Measurements from ENCODE around the gene NBPF3.
"Not testable (repeated sequence)": the region's sequence is repeated elsewhere in the genome, so short reads cannot be mapped to it uniquely, and the experiment has no call there.

The NBPF3 gene

DNA sequence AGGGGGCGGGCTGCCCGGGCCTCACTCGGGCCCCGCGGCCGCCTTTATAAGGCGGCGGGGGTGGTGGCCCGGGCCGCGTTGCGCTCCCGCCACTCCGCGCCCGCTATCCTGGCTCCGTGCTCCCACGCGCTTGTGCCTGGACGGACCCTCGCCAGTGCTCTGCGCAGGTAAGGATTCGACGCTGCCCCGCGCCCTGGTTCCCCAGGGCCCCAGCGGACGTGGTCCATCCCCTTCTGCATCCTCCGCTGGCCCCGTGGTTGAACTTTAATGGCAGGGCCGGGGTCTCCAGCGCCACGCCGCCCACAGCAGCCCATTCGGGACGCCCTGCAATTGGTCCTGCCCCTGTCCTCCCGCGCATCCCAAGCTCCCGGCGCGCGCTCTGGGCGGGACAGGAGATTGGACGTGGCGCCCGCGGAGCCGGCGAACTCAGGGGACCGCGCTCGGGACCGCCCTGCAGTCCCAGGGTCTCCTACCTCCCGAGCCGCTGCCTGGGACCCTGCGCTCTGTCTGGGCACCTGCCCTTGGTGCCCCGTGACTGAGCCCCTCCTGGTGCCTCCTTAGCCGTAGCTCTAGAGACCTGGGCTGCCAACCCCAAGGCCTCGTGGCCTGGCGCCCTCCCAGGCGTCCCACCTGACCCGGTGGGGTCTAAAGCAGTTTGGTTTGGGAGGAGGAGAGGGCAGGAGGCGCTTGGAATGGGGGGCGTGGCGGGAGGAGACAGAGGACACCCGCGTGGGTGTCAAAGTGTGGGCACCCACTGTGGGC, 69.6 kb downstream of the NBPF3 start, which contains the start of gene ALPL:
Gene ALPL (plus strand): TSS at position 73 of the 762 bp plus-strand sequence. CDS start 44,659 bp downstream, outside the sequence.
- H3K27ac ChIP-seq (ENCODE audit: low read depth, low read length, severe bottlenecking) = no peak within 1 kb of the TSS
- peaks cover 9% of the 10 kb centered on the region for H3K4me1 ChIP-seq (ENCODE audit: control insufficient read depth, insufficient read depth, low read length, poor library complexity, severe bottlenecking)
- 1 to 2% methylated on average over 55 to 58 of the region's 67 CpGs for WGBS, 2 experiments (ENCODE audit: insufficient coverage in 2 of 2)

GRCh38 chr1:21510113-21510493, 70.2 kb downstream of the NBPF3 start:
- no peaks in the 10 kb centered on the region for H3K9me3 ChIP-seq (ENCODE audit: control insufficient read depth, low read length)
- H3K36me3 ChIP-seq (ENCODE audit: control insufficient read depth, insufficient read depth, low read length) = no peaks in the 10 kb centered on the region
- peak overlapping the region; percentile 36 for H3K4me3 ChIP-seq (ENCODE audit: extremely low read depth, insufficient read depth, low read length, poor library complexity, severe bottlenecking)
- no peak overlapping the region for H3K27ac ChIP-seq (ENCODE audit: low read depth, low read length, severe bottlenecking)
- peaks cover 9% of the 10 kb centered on the region for H3K4me1 ChIP-seq (ENCODE audit: control insufficient read depth, insufficient read depth, low read length, poor library complexity, severe bottlenecking)
- 12 to 15% methylated on average over 6 to 9 of the region's 12 CpGs for WGBS, 2 experiments (ENCODE audit: insufficient coverage in 2 of 2)

More for the DNA sequence above, 69.6 kb downstream of the NBPF3 start, which contains the start of gene ALPL:
- Histone ChIP-seq H3K36me3 (ENCODE audit: control insufficient read depth, insufficient read depth, low read length) (no peaks in the 10 kb centered on the region), H3K9me3 (ENCODE audit: control insufficient read depth, low read length) (no peaks in the 10 kb centered on the region), H3K4me3 (ENCODE audit: extremely low read depth, insufficient read depth, low read length, poor library complexity, severe bottlenecking) (peak within 1 kb of the TSS; percentile 36)

DNA sequence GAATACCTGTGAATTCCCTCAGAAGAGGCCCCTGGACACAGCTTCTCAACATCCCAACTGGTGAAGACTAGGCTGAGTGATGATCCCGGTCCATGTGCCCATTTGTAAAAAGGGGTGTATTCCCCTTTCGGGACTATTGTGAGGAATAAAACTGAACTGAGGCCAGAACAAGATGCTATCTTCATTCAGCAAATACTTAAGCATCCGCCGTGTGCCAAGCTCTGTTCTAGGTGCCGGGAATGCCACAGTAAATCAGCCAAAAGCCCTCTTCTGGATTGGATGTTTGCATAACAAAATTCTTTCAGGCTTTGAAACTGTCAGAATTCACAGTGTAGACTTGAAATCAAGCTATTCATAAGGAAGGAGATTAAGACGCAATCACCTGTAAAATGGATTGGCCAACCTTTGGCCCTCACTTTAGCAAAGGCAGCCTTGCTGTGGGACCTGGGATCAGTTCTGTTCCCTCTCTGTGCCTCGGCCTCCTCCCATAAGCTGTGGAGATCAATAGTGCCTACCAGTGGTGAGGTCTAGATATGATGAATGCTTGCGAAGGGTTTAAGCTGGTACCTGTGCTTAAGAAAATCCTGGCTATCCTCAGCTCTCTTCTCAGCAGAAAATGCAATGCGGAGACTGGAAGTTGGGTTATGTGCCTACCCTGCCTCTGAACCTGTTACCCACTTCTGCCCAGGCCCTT, 71.1 kb downstream of the NBPF3 start:
- no peaks in the 10 kb centered on the region for H3K9me3 ChIP-seq (ENCODE audit: control insufficient read depth, low read length)
- H3K27ac ChIP-seq (ENCODE audit: low read depth, low read length, severe bottlenecking) = no peak overlapping the region
- no peaks in the 10 kb centered on the region for H3K36me3 ChIP-seq (ENCODE audit: control insufficient read depth, insufficient read depth, low read length)
- peaks cover 9% of the 10 kb centered on the region for H3K4me1 ChIP-seq (ENCODE audit: control insufficient read depth, insufficient read depth, low read length, poor library complexity, severe bottlenecking)
- no peak overlapping the region for H3K4me3 ChIP-seq (ENCODE audit: extremely low read depth, insufficient read depth, low read length, poor library complexity, severe bottlenecking)
- 81 to 93% methylated on average over 7 to 8 of the region's 9 CpGs for WGBS, 2 experiments (ENCODE audit: insufficient coverage in 2 of 2)

DNA sequence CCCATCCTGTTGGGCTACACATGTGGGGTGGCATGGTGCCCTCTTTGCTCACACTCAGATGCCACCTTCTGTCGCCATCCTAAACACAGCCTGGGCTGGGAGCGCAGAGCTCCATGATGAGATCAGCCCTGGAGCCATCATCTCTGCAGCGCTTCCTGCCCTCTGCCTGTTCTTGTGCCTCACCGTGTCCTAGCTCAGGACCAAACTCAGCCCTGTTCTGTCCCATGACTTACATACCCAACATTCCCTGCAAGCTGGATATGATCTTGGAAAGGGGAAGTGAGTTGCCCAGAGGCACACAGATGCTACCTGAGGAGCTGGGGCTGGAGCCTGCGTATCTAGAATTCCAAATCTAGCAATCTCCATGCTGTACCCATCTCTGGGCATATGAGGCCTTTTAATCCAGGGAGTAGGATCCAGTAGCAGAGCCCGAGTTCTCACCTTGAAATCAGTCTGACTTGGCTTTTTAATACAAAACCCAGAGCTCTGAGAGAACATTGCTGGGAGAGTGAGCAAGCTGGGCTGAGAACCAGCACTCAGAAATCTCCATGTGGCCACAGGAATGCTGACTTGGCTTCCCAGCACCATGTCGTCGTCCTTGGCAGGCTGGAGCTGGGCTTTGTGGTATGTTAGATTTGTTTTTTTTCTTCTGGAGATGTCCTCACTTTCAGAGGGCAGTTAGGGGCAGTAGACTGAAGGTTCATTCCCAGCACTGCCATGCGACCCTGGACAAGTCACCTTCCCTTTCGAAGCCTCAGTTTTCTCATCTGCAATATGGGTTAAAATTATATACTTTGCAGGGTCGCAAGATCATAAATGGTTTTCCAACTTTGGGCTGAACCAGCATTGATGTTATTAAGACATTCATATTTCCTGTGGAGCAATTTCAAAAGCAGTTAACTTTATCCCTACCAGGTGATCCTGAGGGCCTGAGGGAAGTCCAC, 71.9 kb downstream of the NBPF3 start:
- Histone ChIP-seq H3K27ac (ENCODE audit: low read depth, low read length, severe bottlenecking) (peak overlapping the region; percentile 6), H3K4me1 (ENCODE audit: control insufficient read depth, insufficient read depth, low read length, poor library complexity, severe bottlenecking) (peaks cover 9% of the 10 kb centered on the region), H3K4me3 (ENCODE audit: extremely low read depth, insufficient read depth, low read length, poor library complexity, severe bottlenecking) (no peak overlapping the region), H3K36me3 (ENCODE audit: control insufficient read depth, insufficient read depth, low read length) (no peaks in the 10 kb centered on the region), H3K9me3 (ENCODE audit: control insufficient read depth, low read length) (no peaks in the 10 kb centered on the region)
- WGBS, 2 experiments (ENCODE audit: insufficient coverage in 2 of 2) = 86 to 92% methylated on average over 8 of the region's 11 CpGs

- WGBS, 2 experiments (ENCODE audit: insufficient coverage in 2 of 2) = 83 to 93% methylated on average over 3 of the region's 5 CpGs
- no peak overlapping the region for H3K4me3 ChIP-seq (ENCODE audit: extremely low read depth, insufficient read depth, low read length, poor library complexity, severe bottlenecking)
These were observed 74.3 kb downstream of the NBPF3 start for GRCh38 chr1:21514245-21514644.

GRCh38 chr1:21517161-21517589, 77.2 kb downstream of the NBPF3 start:
- Histone ChIP-seq H3K9me3 (ENCODE audit: control insufficient read depth, low read length) (no peaks in the 10 kb centered on the region), H3K4me1 (ENCODE audit: control insufficient read depth, insufficient read depth, low read length, poor library complexity, severe bottlenecking) (peaks cover 4% of the 10 kb centered on the region), H3K27ac (ENCODE audit: low read depth, low read length, severe bottlenecking) (no peak overlapping the region), H3K4me3 (ENCODE audit: extremely low read depth, insufficient read depth, low read length, poor library complexity, severe bottlenecking) (no peak overlapping the region), H3K36me3 (ENCODE audit: control insufficient read depth, insufficient read depth, low read length) (no peaks in the 10 kb centered on the region)
- WGBS, 2 experiments (ENCODE audit: insufficient coverage in 2 of 2) = 86 to 100% methylated on average over 2 to 3 of the region's 3 CpGs

More at GRCh38 chr1:21514245-21514644, 74.3 kb downstream of the NBPF3 start:
- Histone ChIP-seq H3K9me3 (ENCODE audit: control insufficient read depth, low read length) (no peaks in the 10 kb centered on the region), H3K4me1 (ENCODE audit: control insufficient read depth, insufficient read depth, low read length, poor library complexity, severe bottlenecking) (peaks cover 13% of the 10 kb centered on the region), H3K36me3 (ENCODE audit: control insufficient read depth, insufficient read depth, low read length) (no peaks in the 10 kb centered on the region), H3K27ac (ENCODE audit: low read depth, low read length, severe bottlenecking) (no peak overlapping the region)

DNA sequence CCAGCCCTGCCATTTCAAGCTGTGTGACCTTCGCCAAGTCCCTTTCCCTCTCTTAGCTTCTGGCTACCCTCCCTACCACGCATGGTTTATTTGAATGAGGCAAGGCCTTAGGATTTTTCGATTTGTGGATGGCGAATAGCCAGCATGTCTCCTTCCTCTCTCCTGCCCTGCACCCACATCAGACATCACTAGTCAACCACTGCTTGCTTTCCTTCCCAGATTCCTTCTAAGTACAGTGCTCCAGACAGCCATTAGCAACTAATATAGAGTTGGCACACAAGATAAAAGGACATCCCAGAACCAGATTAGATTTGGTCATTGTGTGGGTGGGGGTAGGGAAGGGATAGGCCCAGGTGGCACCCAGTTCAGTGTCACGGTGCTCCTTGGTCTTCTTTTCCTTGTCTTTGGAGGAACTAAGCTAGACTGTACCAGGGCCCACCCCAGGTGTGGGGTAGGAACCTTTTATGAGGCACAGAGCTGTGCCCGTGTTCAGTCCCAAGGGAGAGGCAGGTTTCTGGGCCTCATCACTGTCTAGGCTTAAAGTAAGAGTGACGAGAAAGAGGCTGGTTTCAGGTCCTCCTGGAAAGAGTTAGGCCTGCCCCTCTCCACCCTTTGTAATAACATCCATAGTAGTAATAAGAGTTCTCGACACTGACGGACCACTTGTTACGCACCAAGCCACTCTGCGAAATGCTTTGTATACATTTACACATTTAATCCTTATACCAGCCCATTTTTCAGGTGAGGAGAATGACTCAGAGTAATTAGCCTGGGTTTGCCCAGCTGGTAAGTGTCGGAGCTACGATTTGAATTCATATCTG, 77.9 kb downstream of the NBPF3 start:
- H3K9me3 ChIP-seq (ENCODE audit: control insufficient read depth, low read length) = no peaks in the 10 kb centered on the region
- WGBS, 2 experiments (ENCODE audit: insufficient coverage in 2 of 2) = 80 to 100% methylated on average over 3 to 7 of the region's 13 CpGs
- peaks cover 4% of the 10 kb centered on the region for H3K4me1 ChIP-seq (ENCODE audit: control insufficient read depth, insufficient read depth, low read length, poor library complexity, severe bottlenecking)
- H3K27ac ChIP-seq (ENCODE audit: low read depth, low read length, severe bottlenecking) = no peak overlapping the region
- no peaks in the 10 kb centered on the region for H3K36me3 ChIP-seq (ENCODE audit: control insufficient read depth, insufficient read depth, low read length)
- no peak overlapping the region for H3K4me3 ChIP-seq (ENCODE audit: extremely low read depth, insufficient read depth, low read length, poor library complexity, severe bottlenecking)

GRCh38 chr1:21518774-21519455, 79.0 kb downstream of the NBPF3 start:
- Histone ChIP-seq H3K4me3 (ENCODE audit: extremely low read depth, insufficient read depth, low read length, poor library complexity, severe bottlenecking) (no peak overlapping the region), H3K36me3 (ENCODE audit: control insufficient read depth, insufficient read depth, low read length) (no peaks in the 10 kb centered on the region), H3K4me1 (ENCODE audit: control insufficient read depth, insufficient read depth, low read length, poor library complexity, severe bottlenecking) (peaks cover 4% of the 10 kb centered on the region), H3K9me3 (ENCODE audit: control insufficient read depth, low read length) (no peaks in the 10 kb centered on the region), H3K27ac (ENCODE audit: low read depth, low read length, severe bottlenecking) (no peak overlapping the region)
- 82 to 83% methylated on average over 16 of the region's 16 CpGs for WGBS, 2 experiments (ENCODE audit: insufficient coverage in 2 of 2)

DNA sequence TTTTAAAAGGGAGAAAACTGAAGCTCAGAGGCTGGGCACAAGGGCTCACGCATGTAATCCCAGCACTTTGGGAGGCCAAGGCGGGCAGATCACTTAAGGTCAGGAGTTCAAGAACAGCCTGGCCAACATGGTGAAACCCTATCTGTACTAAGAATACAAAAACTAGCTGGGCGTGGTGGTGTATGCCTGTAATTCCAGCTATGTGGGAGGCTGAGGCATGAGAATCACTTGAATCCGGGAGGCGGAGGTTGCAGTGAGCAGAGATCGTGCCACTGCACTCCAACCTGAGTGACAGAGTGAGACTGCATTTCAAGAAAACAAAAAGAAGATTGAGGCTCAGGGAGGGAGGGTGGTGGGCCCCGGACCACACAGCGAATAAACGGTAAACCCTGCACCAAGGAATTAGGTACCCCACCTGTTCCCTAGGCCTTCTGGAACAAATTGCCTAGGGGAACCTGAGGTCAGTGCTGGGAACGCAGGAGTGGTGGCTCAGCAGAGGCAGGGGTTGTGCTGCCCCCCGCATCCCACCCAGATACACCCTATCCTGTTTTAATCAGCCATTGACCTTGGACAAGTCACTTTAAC, 79.6 kb downstream of the NBPF3 start:
- H3K4me1 ChIP-seq (ENCODE audit: control insufficient read depth, insufficient read depth, low read length, poor library complexity, severe bottlenecking); H3K4me3 ChIP-seq (ENCODE audit: extremely low read depth, insufficient read depth, low read length, poor library complexity, severe bottlenecking); H3K27ac ChIP-seq (ENCODE audit: low read depth, low read length, severe bottlenecking); H3K9me3 ChIP-seq (ENCODE audit: control insufficient read depth, low read length); H3K36me3 ChIP-seq (ENCODE audit: control insufficient read depth, insufficient read depth, low read length): not testable (repeated sequence)
- 89 to 91% methylated on average over 10 to 11 of the region's 11 CpGs for WGBS, 2 experiments (ENCODE audit: insufficient coverage in 2 of 2)

Data from mesodermal cell (in vitro differentiated cells).